Mesenchymal stem cell (in vitro differentiated cells and primary cell): ENCODE results near the gene TMEM9B.

ENCODE experiments used
- DNase-seq: peaks from one replicate; pipeline ENCODE4 v3.0.0-alpha.2; 2013
- H2AFZ ChIP-seq: one replicate; pipeline ENCODE4 v1.6.1; 2013; ENCODE audit warnings: low read depth, mild to moderate bottlenecking, control low read depth, inconsistent platforms, low read length, moderate library complexity
- H2AK5ac ChIP-seq: 2 replicates; pipeline ENCODE4 v1.6.1; 2013; ENCODE audit warnings: low read length, moderate library complexity, mild to moderate bottlenecking, inconsistent platforms; ENCODE audit not compliant: severe bottlenecking
- H2BK120ac ChIP-seq: one replicate; pipeline ENCODE4 v1.6.1; 2013; ENCODE audit warnings: low read depth, mild to moderate bottlenecking, inconsistent platforms, low read length, moderate library complexity
- H2BK12ac ChIP-seq, 2 experiments: one replicate each; pipeline ENCODE4 v1.6.1; 2013; ENCODE audit warnings: inconsistent platforms in 2 of 2, low read length in 2 of 2, mild to moderate bottlenecking in 2 of 2, moderate library complexity in 2 of 2, control low read depth in 1 of 2
- H2BK15ac ChIP-seq: one replicate; pipeline ENCODE4 v1.6.1; 2013; ENCODE audit warnings: mild to moderate bottlenecking, low read depth, inconsistent platforms; ENCODE audit not compliant: poor library complexity, severe bottlenecking
- H2BK5ac ChIP-seq: 2 replicates; pipeline ENCODE4 v1.6.1; 2013; ENCODE audit warnings: low read depth, mild to moderate bottlenecking, low read length, control low read depth, inconsistent platforms; ENCODE audit not compliant: poor library complexity, severe bottlenecking
- H3K14ac ChIP-seq, 2 experiments: one replicate each; pipeline ENCODE4 v1.6.1; 2013; ENCODE audit warnings: inconsistent platforms in 2 of 2, low read length in 2 of 2, control low read depth in 1 of 2, mild to moderate bottlenecking in 1 of 2, moderate library complexity in 1 of 2
- H3K18ac ChIP-seq, 2 experiments: one replicate each; pipeline ENCODE4 v1.6.1; 2013; ENCODE audit warnings: inconsistent platforms in 2 of 2, low read length in 2 of 2, control low read depth in 1 of 2, low read depth in 1 of 2, mild to moderate bottlenecking in 1 of 2
- H3K23ac ChIP-seq, 2 experiments: one replicate each; pipeline ENCODE4 v1.6.1; 2013; ENCODE audit warnings: inconsistent platforms in 2 of 2, low read length in 2 of 2, mild to moderate bottlenecking in 2 of 2, moderate library complexity in 2 of 2, control low read depth in 1 of 2
- H3K27ac ChIP-seq: 2 replicates; pipeline ENCODE4 v1.5.1; 2013; ENCODE audit warnings: mild to moderate bottlenecking, moderate library complexity, low read length, control low read depth, inconsistent platforms; ENCODE audit not compliant: poor library complexity, severe bottlenecking
- H3K27me3 ChIP-seq, 2 experiments: 2 replicates each; pipeline versions ENCODE4 v1.6.1 to v1.7.0; 2013; ENCODE audit warnings: low read length in 2 of 2, mild to moderate bottlenecking in 2 of 2, moderate library complexity in 2 of 2, control low read depth in 1 of 2, inconsistent platforms in 1 of 2; ENCODE audit not compliant: control insufficient read depth in 1 of 2, insufficient read depth in 1 of 2
- H3K36me3 ChIP-seq, 2 experiments: 2 replicates each; pipeline versions ENCODE4 v1.6.1 to v1.7.0; 2013; ENCODE audit warnings: low read length in 2 of 2, control low read depth in 1 of 2, inconsistent platforms in 1 of 2, low read depth in 1 of 2, mild to moderate bottlenecking in 1 of 2; ENCODE audit not compliant: insufficient read depth in 2 of 2, control insufficient read depth in 1 of 2
- H3K4ac ChIP-seq, 2 experiments: one replicate each; pipeline ENCODE4 v1.6.1; 2013; ENCODE audit warnings: inconsistent platforms in 2 of 2, low read length in 2 of 2, mild to moderate bottlenecking in 2 of 2, moderate library complexity in 2 of 2, control low read depth in 1 of 2, low read depth in 1 of 2
- H3K4me1 ChIP-seq: 2 replicates; pipeline ENCODE4 v1.6.1; 2013; ENCODE audit warnings: low read depth, low read length, control low read depth; ENCODE audit not compliant: control insufficient read depth, insufficient read depth
- H3K4me2 ChIP-seq: 2 replicates; pipeline ENCODE4 v1.6.1; 2013; ENCODE audit warnings: low read length, mild to moderate bottlenecking, inconsistent platforms; ENCODE audit not compliant: poor library complexity, severe bottlenecking
- H3K4me3 ChIP-seq, 2 experiments: 2 replicates each; pipeline versions ENCODE4 v1.5.1 to v1.7.0; 2013; ENCODE audit warnings: low read length in 2 of 2, mild to moderate bottlenecking in 2 of 2, control low read depth in 1 of 2, low read depth in 1 of 2; ENCODE audit not compliant: insufficient read depth in 1 of 2
- H3K79me1 ChIP-seq: replicated peaks from 2 replicates; pipeline ENCODE4 v1.6.1; 2013; ENCODE audit warnings: mild to moderate bottlenecking, control low read depth, low read length, inconsistent platforms; ENCODE audit not compliant: poor library complexity, severe bottlenecking
- H3K9ac ChIP-seq: 2 replicates; pipeline ENCODE4 v1.7.0; 2013; ENCODE audit warnings: mild to moderate bottlenecking, low read length, moderate library complexity
- H3K9me3 ChIP-seq: 2 replicates; pipeline ENCODE4 v1.7.0; 2013; ENCODE audit warnings: mild to moderate bottlenecking, low read length; ENCODE audit not compliant: control insufficient read depth
- H4K8ac ChIP-seq: one replicate; pipeline ENCODE4 v1.6.1; 2013; ENCODE audit warnings: inconsistent platforms, mild to moderate bottlenecking, low read length, moderate library complexity
- H4K91ac ChIP-seq: one replicate; pipeline ENCODE4 v1.6.1; 2013; ENCODE audit warnings: mild to moderate bottlenecking, low read length, inconsistent platforms
- WGBS: methylation state at CpG from one replicate; pipeline ENCODE4 v1.1.7; 2013; ENCODE audit warnings: mixed read lengths; 5-methylcytosine and 5-hydroxymethylcytosine counted together

Gene TMEM9B

DNA sequence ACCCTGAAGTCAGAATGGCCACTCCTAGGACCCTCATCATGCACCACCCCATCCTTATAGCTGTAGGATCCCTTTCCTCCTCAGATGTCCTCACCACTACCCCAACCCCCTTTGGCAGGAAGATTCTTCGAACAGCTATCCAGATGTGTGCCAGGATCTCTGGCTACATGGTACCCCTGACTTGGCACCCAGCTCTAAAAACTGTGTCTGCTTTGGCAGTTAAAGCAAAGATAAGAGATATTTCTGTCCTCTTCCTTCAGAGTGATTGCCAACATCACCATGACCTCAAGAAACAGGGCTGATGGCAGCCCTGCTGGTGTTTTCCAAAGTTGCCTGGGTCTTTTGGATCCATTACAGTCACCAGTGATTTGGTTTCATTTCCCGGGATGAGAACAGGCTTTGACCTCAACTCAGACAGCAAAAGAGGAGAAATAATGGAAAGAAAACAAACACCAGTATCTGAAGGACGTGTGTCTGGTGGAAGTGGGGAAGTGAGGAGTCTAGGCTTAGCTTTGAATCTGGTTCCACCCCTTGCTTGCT lies 43.8 kb upstream of the TMEM9B start:
- peaks cover 0 to 2% of the 10 kb centered on the region in 2 experiments for H3K36me3 ChIP-seq
- no peak overlapping the region for H3K23ac ChIP-seq
- no peak overlapping the region for H2BK15ac ChIP-seq
- peaks cover 23 to 44% of the 10 kb centered on the region in 2 experiments for H3K27me3 ChIP-seq
- H3K79me1 ChIP-seq = no peaks in the 10 kb centered on the region
- H3K4ac ChIP-seq = no peak overlapping the region
- peak; percentile 17 for DNase-seq
- no peak overlapping the region for H2BK12ac ChIP-seq
- no peak overlapping the region for H2BK120ac ChIP-seq
- H3K18ac ChIP-seq = no peak overlapping the region
- H3K14ac ChIP-seq = no peak overlapping the region
- no peak overlapping the region for H3K27ac ChIP-seq
- no peak overlapping the region for H2AK5ac ChIP-seq
- no peak overlapping the region for H2BK5ac ChIP-seq
- peaks cover 14% of the 10 kb centered on the region for H3K4me1 ChIP-seq
- 67% methylated on average over 3 of the region's 3 CpGs for WGBS
- no peak overlapping the region for H3K4me3 ChIP-seq
- H3K9me3 ChIP-seq = no peaks in the 10 kb centered on the region
- no peak overlapping the region for H3K4me2 ChIP-seq
- no peak overlapping the region for H4K91ac ChIP-seq
- peak overlapping the region; percentile 39 for H2AFZ ChIP-seq
- H4K8ac ChIP-seq = no peak overlapping the region
- H3K9ac ChIP-seq = no peak overlapping the region

GRCh38 chr11:9005087-9005486 lies 40.8 kb upstream of the TMEM9B start:
- no peak overlapping the region for H4K91ac ChIP-seq
- 83% methylated on average over 4 of the region's 4 CpGs for WGBS
- H3K23ac ChIP-seq = no peak overlapping the region
- H2BK15ac ChIP-seq = no peak overlapping the region
- H3K27me3 ChIP-seq = peaks cover 23 to 47% of the 10 kb centered on the region in 2 experiments
- no peak overlapping the region for H2BK120ac ChIP-seq
- no peak overlapping the region for H2BK12ac ChIP-seq
- H3K36me3 ChIP-seq = peaks cover 0 to 2% of the 10 kb centered on the region in 2 experiments
- H3K18ac ChIP-seq = no peak overlapping the region
- no peak overlapping the region for H3K4me2 ChIP-seq
- H3K79me1 ChIP-seq = no peaks in the 10 kb centered on the region
- H3K27ac ChIP-seq = no peak overlapping the region
- H4K8ac ChIP-seq = no peak overlapping the region
- H2BK5ac ChIP-seq = no peak overlapping the region
- no peaks in the 10 kb centered on the region for H3K9me3 ChIP-seq
- H2AK5ac ChIP-seq = no peak overlapping the region
- H3K4ac ChIP-seq = no peak overlapping the region
- no peak overlapping the region for H3K4me3 ChIP-seq
- H3K9ac ChIP-seq = no peak overlapping the region
- DNase-seq = no peak
- H2AFZ ChIP-seq = no peak overlapping the region
- no peak overlapping the region for H3K14ac ChIP-seq
- peaks cover 18% of the 10 kb centered on the region for H3K4me1 ChIP-seq

DNA sequence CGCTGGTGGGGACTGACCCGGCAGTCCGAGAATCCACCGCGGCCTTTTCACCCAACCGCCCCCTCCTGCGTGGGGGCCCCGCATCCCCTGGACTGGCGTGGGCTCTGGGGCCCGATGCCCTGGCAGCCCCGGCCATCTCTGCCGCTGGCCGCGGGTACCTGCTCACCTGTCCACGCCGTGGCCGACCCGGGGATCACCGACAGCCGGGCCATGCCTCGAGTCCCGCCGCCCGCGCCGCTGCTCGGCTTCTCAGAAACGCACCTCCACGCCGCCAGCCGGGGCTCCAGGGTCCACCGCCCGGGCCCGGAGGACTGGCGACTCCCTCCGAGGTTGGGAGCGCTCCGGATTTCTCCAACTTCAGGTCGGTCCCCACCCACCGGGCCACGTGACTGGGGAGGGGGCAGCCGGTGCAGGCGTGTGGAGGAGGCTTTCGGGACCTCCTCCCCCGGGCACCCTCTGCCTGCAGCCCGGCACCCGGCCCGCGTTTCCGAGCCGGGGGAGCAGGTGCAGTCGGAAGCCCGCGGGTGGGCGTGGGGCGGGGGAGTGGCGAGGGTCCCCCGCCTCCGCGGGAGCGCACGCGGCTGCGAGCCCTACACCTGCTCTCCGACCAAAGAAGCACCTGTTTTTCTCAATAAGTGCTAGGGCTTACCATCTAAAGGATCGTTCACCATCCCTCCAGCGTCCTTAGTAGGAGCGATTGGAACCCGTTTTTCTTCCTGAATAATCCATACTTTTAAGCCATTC lies 40.1 kb upstream of the TMEM9B start:
- Histone ChIP-seq H3K4me2 (peak overlapping the region; percentile 99), H2BK5ac (no peak overlapping the region), H3K79me1 (no peaks in the 10 kb centered on the region), H4K8ac (peak overlapping the region; percentile 89), H3K9ac (no peak overlapping the region), H3K23ac (no peak overlapping the region), H3K27ac (no peak overlapping the region), H2AK5ac (no peak overlapping the region), H2BK120ac (no peak overlapping the region), H2BK12ac (peak overlapping the region in 1 of 2 experiments; percentile 64), H3K4ac (peak overlapping the region in 1 of 2 experiments; percentile 64), H2BK15ac (peak overlapping the region; percentile 57), H3K36me3 (peaks cover 0 to 2% of the 10 kb centered on the region in 2 experiments), H2AFZ (peak overlapping the region; percentile 97), H4K91ac (no peak overlapping the region), H3K9me3 (no peaks in the 10 kb centered on the region), H3K27me3 (peaks cover 23 to 47% of the 10 kb centered on the region in 2 experiments), H3K4me3 (peak overlapping the region; percentile 60 to 78), H3K4me1 (peaks cover 18% of the 10 kb centered on the region), H3K18ac (peak overlapping the region; percentile 72 to 76), H3K14ac (peak overlapping the region in 1 of 2 experiments; percentile 84)
- WGBS = 4% methylated on average over 64 of the region's 69 CpGs
- DNase-seq = no peak

DNA sequence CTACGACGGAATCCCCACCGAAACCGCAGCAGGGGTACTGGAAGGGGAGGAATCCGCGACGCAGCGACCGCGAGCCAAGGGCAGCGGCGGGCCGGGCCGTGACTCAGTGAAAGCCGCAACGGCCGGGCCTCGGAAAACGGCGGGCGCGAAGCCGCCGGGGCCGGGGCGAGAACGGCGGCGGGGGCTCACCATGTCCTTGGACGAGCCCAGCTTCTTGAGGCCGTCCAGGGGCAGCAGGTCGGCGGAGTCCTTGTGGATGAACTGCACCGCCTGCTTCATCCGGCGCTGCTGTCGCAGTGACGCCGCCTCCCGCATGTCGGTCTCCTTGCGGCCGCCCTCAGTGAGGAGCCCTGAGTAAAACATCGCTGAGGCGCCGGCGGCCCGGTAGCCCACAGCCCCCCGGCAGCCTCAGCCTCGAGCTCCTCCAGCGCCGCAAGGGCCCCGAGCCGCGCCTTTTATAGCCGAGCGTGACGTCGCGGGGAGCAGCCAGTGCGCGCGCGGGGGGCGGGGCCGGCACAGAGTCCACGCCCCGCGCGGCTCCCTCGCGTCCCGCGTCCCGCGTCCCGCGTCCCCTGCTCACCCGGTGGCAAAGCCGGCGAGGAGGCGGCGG lies 39.4 kb upstream of the TMEM9B start, which contains the start of gene NRIP3:
Gene NRIP3 (minus strand): TSS at position 429 of the 610 bp plus-strand sequence. CDS start 66 bp downstream, at position 363.
- Histone ChIP-seq H3K4me3 (peak within 1 kb of the TSS; percentile 60 to 78), H2AK5ac (no peak within 1 kb of the TSS), H3K27ac (no peak within 1 kb of the TSS), H3K14ac (peak within 1 kb of the TSS in 1 of 2 experiments; percentile 84), H3K23ac (peak within 1 kb of the TSS in 1 of 2 experiments; percentile 98), H2AFZ (peak within 1 kb of the TSS; percentile 97), H3K18ac (peak within 1 kb of the TSS; percentile 76 to 90), H3K4me2 (peak within 1 kb of the TSS; percentile 99), H2BK12ac (peak within 1 kb of the TSS; percentile 40 to 79), H3K4ac (peak within 1 kb of the TSS; percentile 59 to 64), H3K4me1 (peaks cover 18% of the 10 kb centered on the region), H3K79me1 (no peaks in the 10 kb centered on the region), H2BK120ac (peak within 1 kb of the TSS; percentile 11), H3K9ac (peak within 1 kb of the TSS; percentile 73), H4K91ac (no peak within 1 kb of the TSS), H3K27me3 (peaks cover 23 to 47% of the 10 kb centered on the region in 2 experiments), H2BK5ac (no peak within 1 kb of the TSS), H4K8ac (peak within 1 kb of the TSS; percentile 89), H3K36me3 (peaks cover 0 to 2% of the 10 kb centered on the region in 2 experiments), H2BK15ac (peak within 1 kb of the TSS; percentile 57), H3K9me3 (no peaks in the 10 kb centered on the region)
- WGBS = under 1% methylated on average over 61 of the region's 83 CpGs
- DNase-seq = peak; percentile 87
